Hepatic stellate cell (primary cell): ENCODE measurements around the gene ADAMTS1.

ENCODE experiments used
- DNase-seq: peaks from one replicate; pipeline ENCODE4 v3.0.0; 2011; ENCODE audit warnings: low spot score

Gene ADAMTS1

DNA sequence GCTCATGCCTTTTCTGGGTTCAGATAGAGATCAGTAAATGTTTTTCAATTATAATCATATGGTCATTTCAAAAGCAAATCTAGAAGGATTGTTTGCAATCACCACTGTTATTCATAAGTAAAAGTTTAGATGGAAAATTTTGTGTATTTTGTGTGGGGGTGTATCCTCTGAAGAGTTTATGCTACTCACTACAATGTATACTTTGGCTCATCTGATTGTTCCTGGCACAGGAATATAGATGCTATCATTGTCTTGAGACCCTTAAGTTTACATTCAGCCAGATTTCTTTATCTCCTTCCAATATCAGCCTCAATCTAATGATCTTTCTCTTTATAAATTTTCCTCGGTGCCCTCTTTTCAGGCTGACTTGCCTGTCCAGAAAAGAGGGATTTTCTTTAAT is 33.0 kb downstream of the ADAMTS1 start:
- DNase-seq = no peak

DNA sequence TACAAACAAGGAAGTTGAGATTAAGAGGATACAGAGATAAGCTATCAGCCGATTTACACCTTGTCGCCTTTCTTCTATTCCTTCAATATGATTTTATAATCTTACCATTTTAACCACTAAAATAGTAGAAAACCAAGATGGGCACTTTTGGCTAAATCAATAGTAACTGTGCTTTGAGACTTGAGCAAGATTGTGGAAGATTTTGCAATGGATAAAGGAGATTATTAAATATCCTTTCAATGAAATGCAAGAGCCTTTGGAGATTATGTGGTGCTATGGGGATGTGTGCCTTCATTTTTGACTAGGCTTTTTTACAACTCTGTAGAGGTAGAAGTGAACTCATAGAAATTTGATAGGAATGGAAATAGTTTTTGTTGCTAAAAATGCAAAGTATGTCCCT is 33.7 kb downstream of the ADAMTS1 start:
- no peak for DNase-seq

- DNase-seq = no peak
These were observed 34.4 kb downstream of the ADAMTS1 start for GRCh38 chr21:26810676-26811415.

DNA sequence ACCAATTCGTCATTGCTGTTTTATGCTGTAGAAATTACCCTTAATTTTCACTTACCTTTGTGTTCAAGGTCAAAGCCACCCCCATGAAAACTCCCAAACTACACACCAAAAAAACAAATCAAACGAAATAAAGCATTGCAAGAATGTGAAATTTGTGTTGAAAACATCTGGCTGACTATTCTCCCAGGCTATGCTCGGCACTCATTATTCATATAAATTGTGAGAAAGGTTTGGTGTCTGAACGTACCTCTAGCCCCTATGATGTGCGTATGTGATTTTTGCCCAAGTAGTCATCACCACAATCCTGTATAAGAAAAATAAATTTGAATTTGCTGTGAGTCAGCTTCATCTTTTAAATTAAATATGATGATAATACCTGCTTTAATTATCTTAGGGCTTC is 34.9 kb downstream of the ADAMTS1 start:
- DNase-seq = no peak

- no peak for DNase-seq
These were observed 35.5 kb downstream of the ADAMTS1 start for GRCh38 chr21:26809745-26810144.

- DNase-seq = no peak
These were observed 38.4 kb downstream of the ADAMTS1 start for GRCh38 chr21:26806801-26807295.

GRCh38 chr21:26804895-26805609 is 40.2 kb downstream of the ADAMTS1 start:
- DNase-seq = no peak

- DNase-seq = no peak
These were observed 43.7 kb downstream of the ADAMTS1 start for GRCh38 chr21:26801498-26801897.

DNA sequence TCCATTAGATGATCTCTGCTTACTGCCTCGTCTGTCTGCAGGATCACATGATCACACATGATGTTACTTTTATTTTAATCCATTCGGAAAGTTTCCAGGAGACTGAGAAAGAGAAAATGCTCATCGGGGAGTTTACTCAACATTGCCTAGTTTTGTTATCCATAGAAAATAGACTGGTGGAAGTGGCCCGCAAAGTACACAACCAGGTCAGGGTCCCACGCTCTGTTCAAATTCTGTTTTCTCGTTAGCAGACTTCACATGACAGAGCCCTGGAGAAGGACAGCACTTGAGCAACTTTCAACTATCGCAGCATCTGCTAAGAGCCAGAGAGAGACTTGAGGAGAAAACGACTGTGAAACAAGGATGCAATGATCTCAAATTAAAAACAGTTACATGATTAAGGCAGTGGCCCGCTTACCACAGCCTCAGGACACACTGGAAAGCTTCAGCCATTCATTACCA is 44.2 kb downstream of the ADAMTS1 start:
- DNase-seq = no peak

- DNase-seq = no peak
These were observed 44.8 kb downstream of the ADAMTS1 start for GRCh38 chr21:26800455-26800854.

- no peak for DNase-seq
These were observed 45.2 kb downstream of the ADAMTS1 start for GRCh38 chr21:26800001-26800400.

- DNase-seq = no peak
These were observed 46.1 kb downstream of the ADAMTS1 start for GRCh38 chr21:26798856-26799751.

GRCh38 chr21:26797878-26798456 is 47.2 kb downstream of the ADAMTS1 start:
- no peak for DNase-seq

GRCh38 chr21:26795866-26796329 is 49.3 kb downstream of the ADAMTS1 start:
- peak; percentile 72 for DNase-seq

DNA sequence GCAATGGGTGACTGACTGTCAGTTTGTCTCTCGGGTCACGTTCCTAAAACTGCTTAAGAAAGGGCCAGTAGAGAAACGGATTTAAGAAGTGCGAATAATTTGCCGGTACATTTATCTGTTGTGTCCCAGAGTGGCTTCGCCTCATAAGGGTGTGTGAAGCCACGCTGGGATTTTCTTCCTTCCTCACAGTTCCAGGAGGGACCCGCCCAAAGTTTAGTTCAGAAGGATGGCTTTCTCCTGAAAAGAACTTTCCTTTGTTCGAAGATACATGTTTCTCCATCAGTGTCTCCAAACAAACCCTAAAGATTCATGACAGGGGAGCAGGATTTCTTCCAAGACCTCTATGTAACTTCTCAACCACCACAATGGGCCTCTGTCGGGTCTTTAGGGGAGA is 49.8 kb downstream of the ADAMTS1 start:
- DNase-seq = no peak

- DNase-seq = no peak
These were observed 50.4 kb downstream of the ADAMTS1 start for GRCh38 chr21:26794597-26795411.

GRCh38 chr21:26790296-26790695 is 54.9 kb downstream of the ADAMTS1 start:
- DNase-seq = no peak

- no peak for DNase-seq
These were observed 56.4 kb downstream of the ADAMTS1 start for GRCh38 chr21:26788790-26789189.
